Endothelial cell of hepatic sinusoid (primary cell): ENCODE data around the gene CHM.
"Not testable (repeated sequence)": the region's sequence is repeated elsewhere in the genome, so short reads cannot be mapped to it uniquely, and the experiment has no call there.

Experiments
- in situ Hi-C: cut with HindIII; loops from 2 replicates; pipeline ENCODE4 v1.10.0; 2017; ENCODE audit warnings: low sequenced_read_pairs

Gene CHM, protein sequence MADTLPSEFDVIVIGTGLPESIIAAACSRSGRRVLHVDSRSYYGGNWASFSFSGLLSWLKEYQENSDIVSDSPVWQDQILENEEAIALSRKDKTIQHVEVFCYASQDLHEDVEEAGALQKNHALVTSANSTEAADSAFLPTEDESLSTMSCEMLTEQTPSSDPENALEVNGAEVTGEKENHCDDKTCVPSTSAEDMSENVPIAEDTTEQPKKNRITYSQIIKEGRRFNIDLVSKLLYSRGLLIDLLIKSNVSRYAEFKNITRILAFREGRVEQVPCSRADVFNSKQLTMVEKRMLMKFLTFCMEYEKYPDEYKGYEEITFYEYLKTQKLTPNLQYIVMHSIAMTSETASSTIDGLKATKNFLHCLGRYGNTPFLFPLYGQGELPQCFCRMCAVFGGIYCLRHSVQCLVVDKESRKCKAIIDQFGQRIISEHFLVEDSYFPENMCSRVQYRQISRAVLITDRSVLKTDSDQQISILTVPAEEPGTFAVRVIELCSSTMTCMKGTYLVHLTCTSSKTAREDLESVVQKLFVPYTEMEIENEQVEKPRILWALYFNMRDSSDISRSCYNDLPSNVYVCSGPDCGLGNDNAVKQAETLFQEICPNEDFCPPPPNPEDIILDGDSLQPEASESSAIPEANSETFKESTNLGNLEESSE

DNA sequence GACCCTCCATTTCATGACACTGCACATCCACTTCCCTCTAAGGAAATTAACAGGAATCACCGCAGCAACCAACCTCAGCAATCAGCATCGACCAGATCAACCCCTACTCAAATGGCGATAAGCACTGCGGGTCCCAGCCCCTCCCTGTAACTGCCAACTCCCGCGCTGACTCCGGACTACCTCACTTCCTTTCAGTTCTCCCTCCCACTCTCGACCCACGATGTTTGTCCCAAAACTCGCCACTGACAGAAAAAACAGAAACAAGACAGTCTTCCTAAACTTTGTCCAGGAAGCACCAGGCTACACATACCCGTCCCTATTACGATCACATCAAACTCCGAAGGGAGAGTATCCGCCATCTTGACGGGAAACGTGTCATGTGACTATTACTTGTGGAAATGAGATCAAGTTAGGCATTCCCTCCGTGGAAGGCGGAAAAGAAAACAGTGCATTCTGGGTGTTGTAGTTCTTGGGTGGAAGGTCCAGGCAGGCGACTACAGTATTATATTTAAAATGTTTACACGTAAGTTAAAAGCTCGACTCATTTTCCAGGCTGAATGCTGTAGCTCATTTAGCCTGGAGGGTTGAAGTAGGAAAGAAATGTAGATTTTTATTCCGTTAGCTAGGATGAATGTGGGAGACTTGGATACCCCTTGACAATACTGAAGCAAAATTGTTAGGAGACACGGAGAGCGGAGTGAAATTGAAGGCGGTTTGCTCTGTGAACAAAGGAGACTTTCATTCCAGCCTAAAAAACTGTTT is at the start of gene CHM:
Gene CHM (minus strand): TSS at position 385 of the 762 bp plus-strand sequence. CDS start 26 bp downstream, at position 359.
- in situ Hi-C loops, result no loop called here

DNA sequence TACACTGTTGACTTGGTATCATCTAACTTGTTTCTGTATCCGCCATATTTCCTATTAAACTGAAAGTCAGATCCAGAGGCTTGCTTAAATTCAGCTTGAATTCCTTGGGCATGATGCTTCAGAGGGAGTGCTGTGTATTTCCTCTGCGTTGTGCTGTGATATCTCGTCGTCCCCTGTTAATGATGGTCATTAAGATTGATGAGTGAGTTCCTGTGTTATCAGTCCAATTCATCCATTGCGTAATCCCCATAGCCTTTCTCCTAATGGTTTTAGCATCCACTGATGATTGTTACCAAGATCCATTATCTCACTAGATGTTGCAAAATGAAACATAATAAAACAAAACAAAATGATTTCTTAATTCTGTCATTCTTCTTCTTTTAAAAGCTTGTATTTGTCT is 31.3 kb upstream of the CHM start:
- in situ Hi-C loops, result no loop called here

DNA sequence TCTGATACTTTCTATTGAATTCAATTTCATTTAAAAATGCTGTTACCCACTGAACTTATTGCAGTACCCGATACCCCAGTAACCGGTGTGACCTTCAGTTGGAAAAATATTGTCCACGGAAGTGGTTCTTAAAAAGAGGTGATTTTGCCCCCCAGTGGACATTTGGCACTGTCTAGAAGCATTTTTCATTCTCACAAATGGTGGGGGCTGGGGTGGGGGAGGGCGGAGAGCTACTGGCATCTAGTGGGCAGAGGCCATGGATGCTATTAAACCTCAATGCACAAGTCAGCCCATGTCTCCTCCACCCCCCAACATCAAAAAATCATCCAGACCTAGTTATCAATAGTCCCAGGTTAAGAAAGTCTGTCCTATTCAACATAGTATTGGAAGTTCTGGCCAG is 19.6 kb upstream of the CHM start:
- in situ Hi-C loops, result no loop called here

DNA sequence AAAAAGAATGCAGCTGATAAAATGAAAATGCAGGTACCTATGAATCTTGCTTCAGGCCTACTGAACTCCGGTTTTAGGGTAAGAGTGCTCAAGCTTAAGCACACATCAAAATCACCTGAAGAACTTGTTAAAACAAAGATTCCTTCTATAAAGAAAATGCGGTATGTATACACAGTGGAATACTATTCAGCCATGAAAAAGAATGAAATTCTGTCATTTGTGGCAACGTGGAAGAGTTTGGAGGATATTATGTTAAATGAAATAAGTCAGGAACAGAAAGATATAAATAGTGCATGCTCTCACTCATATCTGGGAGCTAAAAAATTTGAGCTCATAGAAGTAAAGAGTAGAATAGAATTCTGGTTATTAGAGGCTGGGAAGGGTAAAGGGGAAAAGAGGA is 14.0 kb upstream of the CHM start:
- in situ Hi-C loops, result no loop called here

DNA sequence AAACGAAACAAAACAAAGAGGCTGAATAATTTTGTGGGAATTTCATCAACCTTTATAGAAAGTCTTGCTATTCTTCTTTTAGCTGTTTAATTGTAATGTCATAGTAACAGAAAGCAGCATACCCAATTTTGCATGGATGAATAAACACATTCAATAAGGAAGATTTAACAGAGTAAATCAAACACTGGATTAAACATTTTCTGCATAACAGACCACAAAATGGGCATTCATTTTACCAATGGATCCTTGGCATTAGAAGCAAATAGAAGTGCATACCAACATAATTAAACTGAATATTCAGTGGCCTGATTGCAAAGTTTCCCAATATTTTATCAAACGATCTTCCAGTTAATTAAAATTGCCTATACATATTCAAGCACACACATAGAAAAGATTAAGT is 4.4 kb upstream of the CHM start:
- in situ Hi-C loops, result no loop called here

DNA sequence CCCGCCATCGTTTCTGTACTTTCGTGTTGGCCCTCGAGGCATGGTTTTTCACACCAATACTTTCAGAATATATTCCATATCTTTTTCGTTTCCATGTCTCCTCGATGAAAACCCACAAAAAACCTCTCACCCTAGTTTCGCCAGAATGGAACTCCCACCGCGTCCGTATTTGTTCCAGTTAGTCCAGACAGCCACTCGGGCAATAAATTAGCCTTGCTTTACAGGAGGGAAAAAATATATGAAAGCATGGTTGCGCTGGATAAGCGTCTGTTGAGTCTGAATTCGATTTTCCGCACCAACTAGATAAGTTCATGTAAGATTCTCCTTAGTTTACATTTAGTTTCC is 550 bp upstream of the CHM start:
- in situ Hi-C loops, result no loop called here

DNA sequence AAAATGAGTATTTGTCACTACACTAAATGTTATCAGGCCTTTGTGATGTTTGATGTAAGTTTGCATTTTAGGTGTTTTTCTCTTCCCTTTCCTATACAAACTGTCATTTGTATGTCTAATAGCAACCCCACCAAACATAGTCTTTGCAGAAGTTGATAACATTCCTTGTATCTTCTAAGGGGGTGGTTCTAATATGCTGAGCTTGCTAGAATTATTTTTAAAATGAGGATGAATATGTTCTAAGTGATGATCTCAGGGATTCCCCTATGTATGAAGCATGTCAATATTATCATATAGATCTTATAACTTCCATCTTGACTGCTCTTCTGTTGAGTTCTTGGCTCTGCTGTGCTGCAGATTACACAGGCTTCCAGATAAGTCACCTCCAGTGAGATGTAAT is 3.1 kb downstream of the CHM start:
- in situ Hi-C loops, result no loop called here

DNA sequence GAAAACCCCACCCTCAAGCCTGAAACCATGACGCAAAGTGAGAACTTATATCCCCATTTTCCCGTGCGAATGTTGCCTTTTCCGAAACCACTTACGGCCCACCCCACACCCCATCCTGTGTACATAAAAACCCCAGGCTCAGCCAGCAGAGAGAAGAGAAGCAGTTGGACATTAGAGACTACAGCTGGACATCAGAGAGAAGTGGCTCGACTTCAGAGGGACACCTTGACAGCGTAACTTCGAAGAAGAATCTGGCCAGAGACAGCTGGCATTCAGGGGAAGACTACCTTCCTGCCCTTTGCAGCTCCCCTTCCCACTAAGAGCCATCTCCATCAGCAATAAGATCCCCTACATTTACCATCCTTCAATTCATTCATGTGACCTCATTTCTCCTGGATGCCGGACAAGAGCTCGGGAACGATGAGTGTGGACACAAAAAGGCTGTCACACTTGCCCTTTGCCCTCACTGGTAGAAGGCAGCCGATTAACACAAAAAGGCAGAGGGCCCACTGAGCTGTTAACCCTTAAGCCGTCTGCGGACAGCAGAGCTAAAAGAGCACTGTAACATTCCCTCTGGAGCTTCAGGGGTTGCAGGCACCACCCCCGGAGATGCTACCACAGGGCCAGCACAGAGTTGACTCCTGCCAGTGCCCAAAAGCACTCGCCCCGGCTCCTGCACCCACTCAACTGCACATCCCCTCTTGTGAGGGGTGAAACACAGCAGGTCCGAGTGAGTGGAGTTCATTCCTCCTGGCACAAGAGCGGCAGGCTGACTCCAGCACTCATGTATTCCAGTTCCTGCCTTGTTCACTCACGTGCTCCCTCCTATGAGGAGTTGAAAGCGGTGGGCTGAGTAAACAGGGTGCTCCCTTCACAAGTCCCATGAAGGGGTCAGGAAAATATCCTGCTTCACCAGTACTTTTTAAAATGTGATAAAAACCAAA is 7.5 kb downstream of the CHM start:
- in situ Hi-C loops, result no loop called here

DNA sequence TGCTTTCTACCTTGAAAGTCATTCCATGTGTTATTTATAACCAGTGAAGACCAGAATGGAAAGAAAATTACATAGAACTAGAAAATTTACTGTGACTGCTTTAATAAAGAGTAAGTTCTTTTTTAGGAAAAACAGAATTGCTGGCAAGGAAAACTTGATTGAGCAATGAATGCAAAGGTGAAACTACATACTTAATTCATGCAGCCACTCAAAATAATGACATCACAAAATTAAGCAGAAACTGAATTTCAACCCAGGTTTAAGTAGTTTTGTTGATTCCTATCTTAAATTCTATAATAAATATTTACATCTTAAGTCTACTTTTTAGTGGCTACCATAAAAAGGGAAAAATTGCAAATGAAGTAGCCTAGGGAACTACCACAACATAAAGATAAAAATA is 14.0 kb downstream of the CHM start:
- in situ Hi-C loops, result no loop called here

DNA sequence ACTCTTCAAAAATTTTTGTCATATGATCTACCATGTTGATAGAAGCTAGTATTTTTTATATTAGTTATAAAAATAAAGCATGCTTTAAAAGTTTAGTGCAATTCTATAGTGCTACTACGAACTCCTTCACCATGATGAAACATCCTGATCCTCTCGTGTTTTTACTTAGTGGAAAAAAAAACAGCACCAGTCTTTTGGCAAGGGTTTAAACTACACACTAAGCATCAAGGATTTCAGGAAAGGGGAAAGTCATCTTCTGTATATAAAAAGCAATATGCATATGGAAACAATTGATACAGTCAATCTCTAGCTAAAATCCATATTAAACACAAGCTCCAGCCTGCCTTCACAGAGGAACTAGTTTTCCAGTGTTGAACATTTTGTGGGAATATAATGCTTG is 18.7 kb downstream of the CHM start:
- in situ Hi-C loops, result no loop called here

DNA sequence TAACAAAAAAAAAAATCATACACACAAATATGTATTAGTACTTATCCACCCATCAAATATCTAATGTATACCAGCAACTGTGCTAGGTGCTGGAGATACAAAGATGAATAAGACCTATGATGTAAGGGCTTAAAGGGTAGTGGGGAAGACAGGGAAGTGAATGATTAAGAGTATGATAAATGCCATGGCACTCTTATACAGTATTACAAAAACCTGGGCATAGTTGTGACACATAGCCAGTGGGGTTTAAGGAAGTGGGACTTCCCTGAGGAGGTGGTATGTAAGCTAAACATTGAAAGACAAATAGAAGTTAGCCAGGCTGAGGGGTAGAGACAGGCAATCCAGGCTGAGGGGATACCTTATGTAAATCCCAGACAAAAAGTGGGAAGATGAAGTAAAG is 23.5 kb downstream of the CHM start:
- in situ Hi-C loops, result no loop called here

DNA sequence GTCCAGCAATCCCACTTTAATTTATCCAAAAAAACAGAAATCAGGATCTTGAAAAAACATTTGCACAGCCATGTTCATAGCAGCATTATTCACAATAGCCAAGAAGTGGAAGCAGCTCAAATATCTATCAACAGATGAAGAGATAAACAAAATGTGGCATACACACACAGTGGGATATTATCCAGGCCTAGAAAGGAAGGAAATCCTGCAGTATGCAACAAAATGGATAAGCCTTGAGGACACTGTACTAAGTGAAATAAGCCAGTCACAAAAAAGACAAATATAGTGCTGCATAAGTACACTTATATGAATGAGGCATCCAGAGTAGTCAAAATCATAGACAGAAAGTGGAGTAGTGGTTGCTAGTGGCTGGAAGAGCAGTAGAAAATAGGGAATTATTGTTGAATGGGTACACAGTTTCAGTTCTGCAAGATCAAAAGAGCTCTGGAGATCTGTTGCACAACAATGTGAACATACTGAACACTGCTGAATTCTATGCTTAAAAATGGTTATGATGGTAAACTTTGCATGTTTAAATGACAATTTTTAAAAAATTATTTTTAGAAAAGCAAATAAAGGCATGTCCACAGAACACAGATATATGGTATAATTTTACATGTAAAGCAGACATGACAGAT is 25.6 kb downstream of the CHM start:
- in situ Hi-C loops, result no loop called here

DNA sequence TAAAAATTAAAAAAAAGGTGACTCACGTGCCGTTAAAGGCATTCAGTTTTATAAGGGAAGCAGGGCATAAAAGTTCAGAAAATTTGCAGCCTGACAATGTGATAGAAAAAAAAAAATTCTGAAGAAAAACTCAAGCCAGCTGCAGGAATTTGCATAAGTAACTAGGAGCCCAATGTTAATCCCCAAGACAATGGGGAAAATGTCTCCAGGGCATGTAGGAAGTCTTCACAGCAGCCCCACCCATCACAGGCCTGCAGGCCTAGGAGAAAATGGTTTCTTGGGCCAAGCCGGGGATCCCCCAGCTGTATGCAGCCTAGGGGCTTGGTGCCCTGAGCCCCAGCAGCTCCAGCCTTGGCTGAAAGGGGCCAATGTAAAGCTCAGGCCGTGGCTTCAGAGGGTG is 31.2 kb downstream of the CHM start:
- in situ Hi-C loops, result no loop called here

DNA sequence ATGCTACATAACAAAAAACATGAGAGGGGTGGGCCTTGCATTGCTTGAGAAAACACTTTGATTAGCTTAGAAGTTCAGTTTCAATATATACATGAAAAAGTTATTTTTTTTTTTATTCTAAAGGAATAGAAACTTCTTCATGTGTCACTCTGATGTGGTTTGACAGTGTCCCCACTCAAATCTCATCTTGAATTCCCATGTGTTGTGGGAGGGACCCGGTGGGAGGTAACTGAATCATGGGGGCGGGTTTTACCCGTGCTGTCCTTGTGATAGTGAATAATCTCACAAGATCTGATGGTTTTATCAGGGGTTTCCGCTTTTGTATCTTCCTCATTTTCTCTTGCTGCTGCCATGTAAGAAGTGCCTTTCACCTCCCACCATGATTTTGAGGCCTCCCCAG is 32.4 kb downstream of the CHM start:
- in situ Hi-C loops, result not testable (repeated sequence)

DNA sequence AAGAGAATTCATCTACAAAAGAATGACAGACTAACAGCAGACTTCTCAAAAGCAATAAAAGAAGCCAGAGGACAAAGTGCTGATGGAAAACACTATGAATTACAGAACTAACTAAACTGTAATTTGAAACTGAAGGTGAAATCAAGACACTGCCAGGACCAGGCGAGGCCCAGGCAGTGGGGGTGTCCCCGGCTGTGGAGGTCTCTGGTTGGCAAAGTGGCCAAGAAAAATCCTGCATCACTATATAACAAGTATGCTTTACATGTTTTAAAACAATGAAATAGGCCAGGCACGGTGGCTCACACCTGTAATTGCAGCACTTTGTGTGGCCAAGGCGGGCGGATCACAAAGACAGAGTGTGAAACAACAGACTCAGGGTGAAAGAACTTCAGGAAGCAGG is 32.9 kb downstream of the CHM start:
- in situ Hi-C loops, result no loop called here

DNA sequence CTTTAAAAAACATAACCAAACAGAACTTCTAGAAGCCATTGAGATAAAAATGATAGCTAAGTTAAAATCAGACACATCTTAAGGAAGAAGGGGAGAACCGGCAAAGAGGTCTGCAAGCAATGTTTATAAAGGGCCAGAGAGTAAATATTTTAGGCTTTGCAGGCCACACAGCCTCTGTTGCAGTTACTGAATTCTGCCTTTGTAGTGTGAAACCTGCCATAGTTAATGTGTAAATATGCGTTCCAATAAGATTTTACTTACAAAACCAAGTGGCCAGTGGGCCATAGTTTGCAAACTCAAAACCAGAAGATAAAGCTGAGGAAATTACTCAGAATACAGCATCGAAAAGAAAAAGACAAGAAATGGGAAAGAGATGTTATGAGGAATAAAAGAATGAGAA is 33.6 kb downstream of the CHM start:
- in situ Hi-C loops, result no loop called here

DNA sequence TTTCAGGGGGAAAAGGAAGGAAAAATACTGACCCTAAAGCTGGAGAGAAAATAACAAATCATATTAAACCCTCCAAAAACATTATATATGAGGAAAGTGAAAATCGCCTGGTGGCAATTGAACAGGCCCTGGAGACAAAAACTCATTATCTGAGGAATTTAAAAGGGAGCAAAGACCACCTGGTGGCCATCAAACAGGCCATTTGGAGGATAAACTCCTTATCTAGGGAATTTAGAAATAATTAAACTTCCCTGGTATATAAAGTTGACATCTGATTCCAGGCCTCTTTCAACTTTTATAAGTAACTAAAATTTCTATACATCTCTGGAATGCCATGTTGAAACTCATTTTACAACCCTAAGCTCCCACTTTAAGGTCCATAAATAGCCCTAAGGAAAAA is 35.2 kb downstream of the CHM start:
- in situ Hi-C loops, result no loop called here

DNA sequence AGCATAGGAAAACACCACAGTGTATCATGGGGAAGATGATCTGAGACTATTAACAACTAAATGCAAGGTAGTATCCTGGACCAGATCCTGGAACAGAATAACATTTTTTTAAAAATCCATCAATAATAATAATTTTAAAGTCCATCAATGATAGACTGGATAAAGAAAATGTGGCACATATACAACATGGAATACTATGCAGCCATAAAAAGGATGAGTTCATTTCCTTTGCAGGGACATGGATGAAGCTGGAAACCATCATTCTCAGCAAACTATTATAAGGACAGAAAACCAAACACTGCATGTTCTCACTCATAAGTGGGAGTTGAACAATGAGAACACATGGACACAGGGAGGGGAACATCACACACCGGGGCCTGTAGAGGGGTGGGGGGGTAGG is 37.6 kb downstream of the CHM start:
- in situ Hi-C loops, result not testable (repeated sequence)

DNA sequence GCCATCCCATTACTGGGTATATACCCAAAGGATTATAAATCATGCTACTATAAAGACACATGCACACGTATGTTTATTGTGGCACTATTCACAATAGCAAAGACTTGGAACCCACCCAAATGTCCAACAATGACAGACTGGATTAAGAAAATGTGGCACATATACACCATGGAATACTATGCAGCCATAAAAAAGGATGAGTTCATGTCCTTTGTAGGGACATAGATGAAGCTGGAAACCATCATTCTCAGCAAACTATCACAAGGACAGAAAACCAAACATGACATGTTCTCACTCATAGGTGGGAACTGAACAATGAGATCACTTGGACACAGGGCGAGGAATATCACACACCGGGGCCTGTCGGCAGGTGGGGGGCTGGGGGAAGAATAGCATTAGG is 39.5 kb downstream of the CHM start:
- in situ Hi-C loops, result not testable (repeated sequence)

DNA sequence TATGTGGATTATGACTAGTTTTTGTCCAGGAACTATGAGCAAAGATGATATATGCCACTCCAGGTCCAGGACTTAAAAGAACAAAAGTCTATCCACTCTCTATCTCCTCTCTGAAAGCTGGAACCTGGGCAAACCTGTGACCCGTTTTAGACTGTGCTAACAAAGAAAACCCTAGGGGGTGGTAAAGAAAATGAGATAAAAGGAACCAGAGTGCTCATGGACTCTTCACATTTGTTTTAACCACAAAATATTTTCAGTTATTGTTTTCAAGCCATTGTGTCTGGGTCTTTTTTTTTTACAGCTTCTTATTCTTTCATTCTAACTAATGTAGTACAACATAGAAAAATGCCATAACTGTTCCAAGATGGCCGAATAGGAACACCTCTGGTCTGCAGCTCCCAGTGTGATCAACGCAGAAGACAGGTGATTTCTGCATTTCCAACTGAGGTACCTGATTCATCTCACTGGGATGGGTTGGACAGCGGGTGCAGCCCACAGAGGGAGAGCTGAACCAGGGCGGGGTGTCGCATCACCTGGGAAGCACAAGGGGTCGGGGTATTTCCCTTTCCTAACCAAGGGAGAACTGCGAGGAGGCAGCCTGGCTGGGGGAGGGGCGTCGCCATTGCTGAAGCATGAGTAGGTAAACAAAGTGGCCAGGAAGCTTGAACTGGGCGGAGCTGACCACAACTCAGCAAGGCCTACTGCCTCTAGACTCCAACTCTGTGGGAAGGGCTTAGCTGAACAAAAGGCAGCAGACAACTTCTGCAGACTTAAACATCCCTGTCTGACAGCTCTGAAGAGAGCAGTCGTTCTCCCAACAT is 45.1 kb downstream of the CHM start:
- in situ Hi-C loops, result no loop called here
